ENCODE measurements around the gene LRPPRC.

Gene LRPPRC

GRCh38 chr2:43986600-43986999, 9.2 kb downstream of the LRPPRC start:
- Mint-ChIP-seq H3K9me3 (no peaks in the 10 kb centered on the region), H3K4me1 (no peaks in the 10 kb centered on the region), H3K4me3 (no peak overlapping the region), H3K27me3 (ENCODE audit: low read depth, poor library complexity) (no peaks in the 10 kb centered on the region), H3K36me3 (ENCODE audit: low read depth) (peaks cover 50% of the 10 kb centered on the region), H3K27ac (no peak overlapping the region)
- no peak for TF ChIP-seq CTCF (IDR thresholded peaks at IDR 0.05)
- no peak for DNase-seq

- Mint-ChIP-seq H3K4me1 (no peaks in the 10 kb centered on the region), H3K4me3 (no peak overlapping the region), H3K9me3 (no peaks in the 10 kb centered on the region), H3K27ac (no peak overlapping the region), H3K27me3 (ENCODE audit: low read depth, poor library complexity) (no peaks in the 10 kb centered on the region), H3K36me3 (ENCODE audit: low read depth) (peaks cover 53% of the 10 kb centered on the region)
- no peak for TF ChIP-seq CTCF (IDR thresholded peaks at IDR 0.05)
- no peak for DNase-seq
Observed at GRCh38 chr2:43985359-43985758, 10.4 kb downstream of the LRPPRC start.

- no peaks in the 10 kb centered on the region for H3K4me1 Mint-ChIP-seq
- no peaks in the 10 kb centered on the region for H3K9me3 Mint-ChIP-seq
- no peak for TF ChIP-seq CTCF (IDR thresholded peaks at IDR 0.05)
- no peak overlapping the region for H3K4me3 Mint-ChIP-seq
- DNase-seq = no peak
- H3K27me3 Mint-ChIP-seq (ENCODE audit: low read depth, poor library complexity) = no peaks in the 10 kb centered on the region
- H3K27ac Mint-ChIP-seq = no peak overlapping the region
- peaks cover 51% of the 10 kb centered on the region for H3K36me3 Mint-ChIP-seq (ENCODE audit: low read depth)
Observed at GRCh38 chr2:43984533-43984932, 11.3 kb downstream of the LRPPRC start.

- H3K36me3 Mint-ChIP-seq (ENCODE audit: low read depth) = peaks cover 48% of the 10 kb centered on the region
- TF ChIP-seq CTCF (IDR thresholded peaks at IDR 0.05) = no peak
- no peaks in the 10 kb centered on the region for H3K4me1 Mint-ChIP-seq
- H3K4me3 Mint-ChIP-seq = no peak overlapping the region
- no peaks in the 10 kb centered on the region for H3K27me3 Mint-ChIP-seq (ENCODE audit: low read depth, poor library complexity)
- no peak for DNase-seq
- H3K27ac Mint-ChIP-seq = no peak overlapping the region
- H3K9me3 Mint-ChIP-seq = no peaks in the 10 kb centered on the region
Observed at GRCh38 chr2:43980902-43981301, 14.9 kb downstream of the LRPPRC start.

GRCh38 chr2:43977677-43978375, 18.0 kb downstream of the LRPPRC start:
- no peak for DNase-seq
- no peak overlapping the region for H3K4me3 Mint-ChIP-seq
- no peaks in the 10 kb centered on the region for H3K4me1 Mint-ChIP-seq
- no peaks in the 10 kb centered on the region for H3K9me3 Mint-ChIP-seq
- peaks cover 67% of the 10 kb centered on the region for H3K36me3 Mint-ChIP-seq (ENCODE audit: low read depth)
- no peaks in the 10 kb centered on the region for H3K27me3 Mint-ChIP-seq (ENCODE audit: low read depth, poor library complexity)
- H3K27ac Mint-ChIP-seq = no peak overlapping the region
- TF ChIP-seq CTCF (IDR thresholded peaks at IDR 0.05) = no peak

GRCh38 chr2:43960921-43961320, 34.9 kb downstream of the LRPPRC start:
- H3K9me3 Mint-ChIP-seq = no peaks in the 10 kb centered on the region
- H3K36me3 Mint-ChIP-seq (ENCODE audit: low read depth) = peaks cover 82% of the 10 kb centered on the region
- H3K4me3 Mint-ChIP-seq = no peak overlapping the region
- H3K4me1 Mint-ChIP-seq = no peaks in the 10 kb centered on the region
- DNase-seq = no peak
- no peak for TF ChIP-seq CTCF (IDR thresholded peaks at IDR 0.05)
- no peaks in the 10 kb centered on the region for H3K27me3 Mint-ChIP-seq (ENCODE audit: low read depth, poor library complexity)
- H3K27ac Mint-ChIP-seq = no peak overlapping the region
